Left lung (tissue), 10 donors: ENCODE results near the gene PTPRM. TPM values are rescaled to one million over a fixed set of nuclear protein-coding genes. Genes with fewer than 3 reads are reported as not detected.

ENCODE experiments used
- ATAC-seq: fragments of 200-7000 bp; cut with Tn5 transposase; one replicate; pipeline ENCODE4 v1.9.1; 2020; ENCODE audit warnings: moderate library complexity
- DNase-seq, 4 donors: peaks; one replicate each; pipeline ENCODE4 v3.0.0-alpha.2; 2013 to 2020
- H3K27ac ChIP-seq, 2 donors: fragments of 200-600 bp; sonication (generic) in 1 of 2; one replicate each; pipeline versions ENCODE4 v1.5.0 to v1.8.0; 2020 to 2021
- H3K27me3 ChIP-seq, 2 donors: fragments of 200-600 bp; sonication (generic) in 1 of 2; one replicate each; pipeline versions ENCODE4 v1.5.0 to v1.8.0; 2020 to 2021
- H3K36me3 ChIP-seq, 2 donors: fragments of 200-600 bp; sonication (generic) in 1 of 2; one replicate each; pipeline versions ENCODE4 v1.5.0 to v1.8.0; 2020 to 2021
- H3K4me1 ChIP-seq, 2 donors: fragments of 200-600 bp; one replicate each; pipeline ENCODE4 v1.8.0; 2021
- H3K4me3 ChIP-seq, 2 donors: fragments of 200-600 bp; sonication (generic) in 1 of 2; one replicate each; pipeline versions ENCODE4 v1.5.0 to v1.8.0; 2020 to 2021; ENCODE audit warnings: mild to moderate bottlenecking in 1 of 2
- H3K9me3 ChIP-seq, 2 donors: fragments of 200-600 bp; sonication (generic) in 1 of 2; one replicate each; pipeline versions ENCODE4 v1.5.0 to v1.8.0; 2020 to 2021
- intact Hi-C, 2 donors: fragments of 100-400 bp; cut with DNase I; formaldehyde crosslinking; loops; one replicate each; pipeline versions ENCODE4 v1.11.2 to v1.14.2; 2022
- polyA plus RNA-seq, 6 donors: library from polyadenylated mRNA; unstranded; fragments of 120-200 nt; gene quantifications; one replicate each; pipeline ENCODE4 v1.2.1, GENCODE V29; 2013; ENCODE audit not compliant: insufficient read length in 6 of 6
- total RNA-seq, 2 donors: library from RNA; stranded (reverse); fragmentation: NEBNext Ultra II Directional; extraction: Animal tissue kit (Norgen Biotek cat#: 25700); gene quantifications; one replicate each; pipeline ENCODE4 v1.2.1, GENCODE V29; 2021
- TF ChIP-seq, protein P1 (sequence below), 2 donors: fragments of 200-600 bp; sonication (generic) in 1 of 2; IDR thresholded peaks; one replicate each; pipeline versions ENCODE4 v1.5.0 to v1.8.0; 2021; ENCODE audit warnings: antibody characterized with exemption in 2 of 2
- donor health status: DM: no; HTN: yes; CAD: no.
- donor health status: DM: no; HTN: no; CAD: no.

PTPRM gene
- total and polyA plus RNA-seq, 8 donors: 76.4 to 99.6 (median 90.1) TPM

DNA sequence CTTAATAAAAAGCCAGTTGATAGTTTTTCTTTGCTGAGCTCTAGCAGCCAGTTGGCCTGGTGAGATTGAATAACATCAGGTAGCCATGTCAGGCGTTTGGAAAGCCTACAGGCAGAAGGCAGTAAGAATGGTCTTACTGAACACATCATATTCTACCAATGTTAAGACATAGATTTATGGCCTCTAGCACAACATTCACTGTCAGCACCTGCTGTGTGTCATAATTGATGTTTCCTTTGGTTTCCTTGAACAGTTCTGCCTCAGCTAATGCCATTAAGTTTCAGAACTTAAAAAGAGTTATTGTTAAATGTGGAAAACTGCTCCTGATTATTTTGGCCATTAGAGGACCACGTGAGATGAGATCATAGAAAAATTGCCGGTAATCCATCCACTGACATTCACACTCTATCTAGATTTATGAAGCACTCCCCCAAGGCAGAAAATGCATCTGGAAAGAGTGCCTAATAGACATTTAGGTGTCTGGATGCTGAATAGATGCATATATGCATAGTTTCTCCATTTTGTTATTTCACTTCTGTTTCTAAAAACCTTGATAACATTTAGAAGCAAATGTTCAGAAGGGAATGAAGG, 434.7 kb downstream of the PTPRM start:
- no peaks in the 10 kb centered on the region for H3K9me3 ChIP-seq
- DNase-seq: no peak
- no peaks in the 10 kb centered on the region for H3K27me3 ChIP-seq
- H3K4me1 ChIP-seq: peaks cover 8 to 12% of the 10 kb centered on the region in 2 donors
- TF ChIP-seq, protein P1, sequence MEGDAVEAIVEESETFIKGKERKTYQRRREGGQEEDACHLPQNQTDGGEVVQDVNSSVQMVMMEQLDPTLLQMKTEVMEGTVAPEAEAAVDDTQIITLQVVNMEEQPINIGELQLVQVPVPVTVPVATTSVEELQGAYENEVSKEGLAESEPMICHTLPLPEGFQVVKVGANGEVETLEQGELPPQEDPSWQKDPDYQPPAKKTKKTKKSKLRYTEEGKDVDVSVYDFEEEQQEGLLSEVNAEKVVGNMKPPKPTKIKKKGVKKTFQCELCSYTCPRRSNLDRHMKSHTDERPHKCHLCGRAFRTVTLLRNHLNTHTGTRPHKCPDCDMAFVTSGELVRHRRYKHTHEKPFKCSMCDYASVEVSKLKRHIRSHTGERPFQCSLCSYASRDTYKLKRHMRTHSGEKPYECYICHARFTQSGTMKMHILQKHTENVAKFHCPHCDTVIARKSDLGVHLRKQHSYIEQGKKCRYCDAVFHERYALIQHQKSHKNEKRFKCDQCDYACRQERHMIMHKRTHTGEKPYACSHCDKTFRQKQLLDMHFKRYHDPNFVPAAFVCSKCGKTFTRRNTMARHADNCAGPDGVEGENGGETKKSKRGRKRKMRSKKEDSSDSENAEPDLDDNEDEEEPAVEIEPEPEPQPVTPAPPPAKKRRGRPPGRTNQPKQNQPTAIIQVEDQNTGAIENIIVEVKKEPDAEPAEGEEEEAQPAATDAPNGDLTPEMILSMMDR (IDR thresholded peaks at IDR 0.05): no peak
- H3K36me3 ChIP-seq: no peaks in the 10 kb centered on the region
- intact Hi-C loops: no loop called here
- no peak overlapping the region for H3K4me3 ChIP-seq
- no peak for ATAC-seq
- no peak overlapping the region for H3K27ac ChIP-seq

DNA sequence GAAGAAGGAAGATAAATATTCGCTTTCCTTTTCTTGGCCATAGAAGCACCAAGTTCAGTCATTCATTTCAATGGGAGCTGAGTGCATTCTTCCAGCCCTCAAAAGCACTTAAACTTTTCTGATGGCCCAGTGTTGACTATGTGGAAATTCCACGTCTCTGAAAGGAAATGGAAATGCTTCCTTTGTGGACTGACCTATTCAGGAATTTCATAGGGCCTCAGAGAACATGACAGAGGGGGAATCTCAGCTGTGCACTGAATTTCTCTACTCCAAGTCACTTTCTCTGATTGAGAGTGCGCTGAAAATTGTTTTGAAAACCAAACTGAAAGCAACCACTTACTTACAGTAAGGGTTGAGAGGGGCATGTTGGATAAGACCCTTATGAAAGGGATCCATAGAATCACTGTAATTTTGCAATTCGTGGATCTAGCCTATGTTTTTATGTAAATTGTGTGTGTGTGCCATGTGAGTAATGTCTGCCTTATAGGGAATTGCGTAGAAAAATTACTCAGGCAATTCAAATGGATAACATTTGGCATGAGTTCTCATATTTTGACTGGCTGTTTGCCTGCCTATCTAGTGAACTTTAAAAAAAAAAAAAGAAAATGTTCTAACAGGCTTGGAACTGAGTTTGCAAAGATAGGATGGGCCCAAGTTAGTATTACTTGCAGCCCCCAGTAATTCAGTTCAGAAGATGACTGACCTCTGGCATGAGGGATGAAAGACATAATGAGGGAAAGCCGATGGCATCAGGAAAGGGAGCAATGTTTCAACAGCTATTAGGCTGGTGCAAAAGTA, 437.0 kb downstream of the PTPRM start:
- Histone ChIP-seq H3K36me3 (no peaks in the 10 kb centered on the region), H3K9me3 (no peaks in the 10 kb centered on the region), H3K4me3 (no peak overlapping the region), H3K27ac (peak overlapping the region; percentile 60 to 87), H3K4me1 (peaks cover 8 to 15% of the 10 kb centered on the region in 2 donors), H3K27me3 (no peaks in the 10 kb centered on the region)
- ATAC-seq (peak; percentile 84), DNase-seq (peak in 2 of 4 donors; percentile 38 to 54)
- intact Hi-C loops: no loop called here
- TF ChIP-seq, protein P1 (IDR thresholded peaks at IDR 0.05): no peak

DNA sequence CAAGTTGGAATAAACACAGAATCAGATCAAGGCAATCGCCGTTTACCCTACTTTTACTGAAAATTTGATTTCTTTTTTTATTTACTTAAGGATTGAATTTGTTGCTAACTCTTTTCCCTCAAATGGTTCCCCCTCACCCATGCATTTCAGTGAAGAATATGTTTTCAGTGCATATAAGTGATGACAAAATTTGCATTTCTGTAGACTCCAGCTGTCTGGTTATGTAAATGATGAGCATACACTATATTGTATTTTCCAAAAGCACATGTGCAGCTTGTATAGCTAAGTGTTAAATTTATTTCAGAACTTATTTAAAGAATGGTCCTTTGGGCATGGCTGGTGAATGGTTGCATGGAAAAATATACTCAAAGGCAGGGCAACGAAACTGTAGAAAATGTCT, 437.7 kb downstream of the PTPRM start:
- ATAC-seq (no peak), DNase-seq (no peak)
- no peak overlapping the region for H3K4me3 ChIP-seq
- H3K27ac ChIP-seq: no peak overlapping the region
- H3K27me3 ChIP-seq: no peaks in the 10 kb centered on the region
- peaks cover 8 to 15% of the 10 kb centered on the region in 2 donors for H3K4me1 ChIP-seq
- intact Hi-C loops: no loop called here
- TF ChIP-seq, protein P1 (IDR thresholded peaks at IDR 0.05): no peak
- H3K36me3 ChIP-seq: no peaks in the 10 kb centered on the region
- H3K9me3 ChIP-seq: no peaks in the 10 kb centered on the region

DNA sequence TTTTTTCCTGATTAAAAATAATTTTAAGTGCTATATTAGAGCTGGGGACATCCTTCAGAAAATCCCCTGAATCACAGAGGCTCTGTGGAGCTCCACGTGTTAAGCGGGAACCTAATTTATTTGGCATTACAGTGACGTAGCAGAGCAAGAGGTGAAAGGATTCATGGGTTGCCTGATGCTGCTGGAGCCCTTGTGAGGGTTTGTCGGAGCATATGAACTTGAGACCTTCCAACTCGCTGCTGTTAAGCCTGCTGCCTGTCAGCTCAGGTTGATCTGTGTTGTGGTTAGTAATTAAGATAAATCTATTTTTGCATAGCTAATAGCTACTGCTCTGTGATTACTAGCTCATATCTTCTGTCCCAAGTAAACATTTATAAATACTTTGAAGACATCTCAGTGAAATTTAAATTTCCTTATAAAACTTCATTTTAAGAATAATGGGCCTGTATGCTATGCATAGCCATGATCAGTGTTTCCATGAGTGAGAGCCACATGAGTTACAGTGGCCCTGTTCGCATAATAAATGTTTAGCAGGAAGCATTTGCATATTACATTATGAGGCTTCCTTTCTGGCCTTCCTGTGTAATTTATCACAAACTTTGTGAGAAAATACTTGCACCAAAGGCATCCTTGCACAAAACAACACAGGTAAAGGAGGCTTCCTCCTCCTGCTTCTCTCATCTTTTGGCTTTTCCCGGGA, 438.9 kb downstream of the PTPRM start:
- intact Hi-C loops: no loop called here

More for the DNA sequence above, 438.9 kb downstream of the PTPRM start:
- no peak overlapping the region for H3K27ac ChIP-seq
- TF ChIP-seq, protein P1 (IDR thresholded peaks at IDR 0.05): no peak
- no peak for ATAC-seq
- H3K36me3 ChIP-seq: no peaks in the 10 kb centered on the region
- H3K27me3 ChIP-seq: no peaks in the 10 kb centered on the region
- no peak for DNase-seq
- no peak overlapping the region for H3K4me3 ChIP-seq
- H3K4me1 ChIP-seq: peaks cover 8 to 11% of the 10 kb centered on the region in 2 donors
- no peaks in the 10 kb centered on the region for H3K9me3 ChIP-seq
